Fibroblast of pulmonary artery (primary cell): ENCODE measurements around the gene COMT.

Source experiments
- DNase-seq: peaks from one replicate; pipeline ENCODE4 v3.0.0-alpha.2; 2010; ENCODE audit warnings: low read depth
- H3K4me3 ChIP-seq: replicated peaks from 2 replicates; pipeline ENCODE4 v1.5.1; 2011; ENCODE audit warnings: low read depth, mild to moderate bottlenecking, control low read depth, low read length, moderate library complexity
- TF ChIP-seq, protein P1 (sequence below): IDR thresholded peaks from 2 replicates; pipeline ENCODE4 v1.5.1; 2011; ENCODE audit warnings: mild to moderate bottlenecking, control low read depth, low read length, inconsistent platforms; ENCODE audit errors: missing control alignments

Gene COMT

DNA sequence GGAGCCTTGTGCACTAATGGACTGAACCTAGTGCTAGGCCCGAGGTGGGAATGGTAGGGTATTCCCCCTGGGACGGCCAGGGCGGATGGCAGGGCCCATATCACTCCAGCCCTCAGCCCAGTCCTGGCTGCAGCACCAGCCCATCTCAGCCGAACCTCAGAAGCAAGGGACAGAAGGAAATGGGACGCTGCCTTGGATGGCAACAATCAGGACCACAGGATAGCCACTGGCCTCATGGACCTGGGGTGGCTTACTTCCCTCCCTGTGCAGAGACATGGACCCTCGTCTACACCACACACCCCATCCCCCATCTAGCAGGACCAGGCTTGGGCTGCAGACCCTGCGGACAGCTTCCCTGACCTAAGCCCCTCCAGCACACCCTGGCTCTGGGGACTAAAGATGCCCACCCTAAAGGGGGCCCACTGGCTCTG is 50.9 kb downstream of the COMT start:
- TF ChIP-seq, protein P1, sequence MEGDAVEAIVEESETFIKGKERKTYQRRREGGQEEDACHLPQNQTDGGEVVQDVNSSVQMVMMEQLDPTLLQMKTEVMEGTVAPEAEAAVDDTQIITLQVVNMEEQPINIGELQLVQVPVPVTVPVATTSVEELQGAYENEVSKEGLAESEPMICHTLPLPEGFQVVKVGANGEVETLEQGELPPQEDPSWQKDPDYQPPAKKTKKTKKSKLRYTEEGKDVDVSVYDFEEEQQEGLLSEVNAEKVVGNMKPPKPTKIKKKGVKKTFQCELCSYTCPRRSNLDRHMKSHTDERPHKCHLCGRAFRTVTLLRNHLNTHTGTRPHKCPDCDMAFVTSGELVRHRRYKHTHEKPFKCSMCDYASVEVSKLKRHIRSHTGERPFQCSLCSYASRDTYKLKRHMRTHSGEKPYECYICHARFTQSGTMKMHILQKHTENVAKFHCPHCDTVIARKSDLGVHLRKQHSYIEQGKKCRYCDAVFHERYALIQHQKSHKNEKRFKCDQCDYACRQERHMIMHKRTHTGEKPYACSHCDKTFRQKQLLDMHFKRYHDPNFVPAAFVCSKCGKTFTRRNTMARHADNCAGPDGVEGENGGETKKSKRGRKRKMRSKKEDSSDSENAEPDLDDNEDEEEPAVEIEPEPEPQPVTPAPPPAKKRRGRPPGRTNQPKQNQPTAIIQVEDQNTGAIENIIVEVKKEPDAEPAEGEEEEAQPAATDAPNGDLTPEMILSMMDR, result no peak
- no peak overlapping the region for H3K4me3 ChIP-seq
- no peak for DNase-seq

DNA sequence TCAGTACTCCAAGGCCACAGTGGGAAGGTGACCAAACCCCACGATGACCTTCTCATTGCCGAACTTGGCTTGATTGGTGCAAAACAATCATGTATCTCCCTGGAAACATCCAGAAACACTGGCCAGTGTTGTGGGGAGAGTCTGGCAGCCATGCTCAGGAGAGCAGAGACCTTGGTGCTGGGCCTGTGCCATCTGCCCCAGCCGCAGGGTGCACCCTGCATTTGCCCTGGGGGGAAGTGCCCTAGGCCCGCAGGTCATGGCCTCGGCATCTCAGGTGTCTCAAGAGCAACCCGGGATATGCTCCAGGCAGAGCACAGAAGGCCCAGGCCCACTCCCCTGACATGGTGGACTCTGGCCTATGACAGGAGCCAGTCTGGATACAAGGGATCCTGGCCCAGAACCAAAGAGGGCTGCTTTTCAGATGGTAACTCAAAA is 51.4 kb downstream of the COMT start:
- no peak for DNase-seq
- TF ChIP-seq, protein P1, result no peak
- H3K4me3 ChIP-seq, result no peak overlapping the region

DNA sequence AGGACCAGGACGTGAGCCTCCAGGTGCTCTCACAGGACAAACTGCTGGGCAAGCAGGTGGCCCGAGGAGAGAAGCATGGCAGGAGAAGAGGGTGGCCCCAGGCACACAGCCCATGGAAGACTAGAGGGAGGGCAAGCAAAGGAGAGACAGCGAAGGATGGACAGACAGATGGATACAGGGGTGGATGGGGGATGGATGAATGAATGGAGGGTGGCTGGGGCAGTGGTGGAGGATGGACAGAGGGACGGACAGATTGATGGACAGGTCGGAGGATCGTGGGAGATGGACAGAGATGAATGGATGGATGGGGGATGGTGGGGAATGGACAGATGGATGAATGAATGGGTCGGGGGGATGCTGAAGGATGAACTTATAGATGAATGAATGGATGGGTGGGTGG is 52.4 kb downstream of the COMT start:
- no peak for DNase-seq
- H3K4me3 ChIP-seq, result no peak overlapping the region
- TF ChIP-seq, protein P1, result no peak

DNA sequence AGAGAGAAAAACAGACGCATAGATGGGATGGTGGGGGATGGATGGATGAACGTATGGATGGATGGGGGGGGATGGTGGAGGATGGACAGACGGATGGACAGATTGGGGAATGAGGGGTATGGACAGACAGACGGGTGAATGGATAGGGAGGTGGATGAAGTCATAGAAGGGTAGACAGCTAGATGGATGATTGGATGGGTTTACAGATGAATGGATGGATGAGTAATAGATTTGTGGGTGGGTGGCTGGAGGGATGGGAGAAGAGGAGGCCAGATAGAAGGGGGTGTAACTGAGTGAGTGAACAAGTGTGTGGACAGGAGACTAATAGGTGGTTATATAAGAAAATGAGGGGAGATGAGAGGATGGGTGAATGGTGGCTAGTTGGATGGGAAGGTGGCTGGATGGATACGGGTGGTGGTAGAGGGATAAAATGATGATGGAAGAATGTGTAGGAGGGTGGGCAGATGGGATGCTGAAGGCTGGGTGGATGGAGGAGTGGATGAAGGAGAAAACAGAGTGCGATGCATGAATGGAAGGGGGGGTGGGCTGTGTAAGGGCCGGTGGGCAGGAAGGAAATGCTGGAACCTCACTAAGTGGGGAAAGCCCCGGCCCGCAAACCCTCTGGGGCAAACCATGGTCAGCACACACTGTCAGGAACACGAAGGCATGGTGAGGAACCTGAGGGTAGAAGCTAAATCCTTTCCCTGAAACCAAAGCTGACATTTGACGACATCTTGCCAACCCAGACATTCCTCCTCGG is 53.5 kb downstream of the COMT start:
- H3K4me3 ChIP-seq, result no peak overlapping the region
- TF ChIP-seq, protein P1, result no peak
- DNase-seq, result no peak

DNA sequence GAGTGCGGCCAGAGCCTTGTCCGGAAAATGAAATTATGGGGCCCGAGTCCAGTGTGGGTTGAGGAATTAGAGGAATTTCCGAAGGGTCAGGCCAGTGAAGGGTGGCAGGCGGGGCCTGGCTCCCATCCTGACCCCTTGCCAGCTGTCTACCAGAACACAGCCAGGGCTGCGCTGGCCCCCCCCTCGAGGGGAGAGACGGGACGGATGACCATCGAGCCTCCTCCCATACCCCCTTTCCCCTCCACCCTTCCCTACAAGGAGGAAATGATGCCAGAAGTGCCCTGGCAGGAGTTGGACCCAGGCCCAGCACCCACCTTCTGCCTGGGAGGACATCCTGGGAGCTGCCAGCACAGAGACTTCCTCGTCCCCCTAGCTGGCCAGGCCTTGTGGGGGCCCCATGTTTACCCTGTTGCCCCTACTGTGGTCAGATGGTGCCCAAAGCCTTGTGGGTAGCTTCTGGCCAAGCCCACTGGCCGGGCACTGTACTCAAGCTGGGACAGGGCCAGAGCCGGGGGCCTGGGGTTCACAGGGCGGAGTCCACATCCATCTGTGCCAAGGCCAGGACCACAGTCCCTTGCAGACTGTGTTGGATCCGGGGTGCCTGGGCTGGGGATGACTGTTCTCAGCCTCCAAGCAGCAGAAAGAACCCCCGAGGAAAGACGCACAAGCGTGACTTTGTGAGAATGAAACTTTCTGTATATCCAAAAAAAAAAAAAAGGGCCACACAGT is 54.2 kb downstream of the COMT start:
- TF ChIP-seq, protein P1, result no peak
- no peak overlapping the region for H3K4me3 ChIP-seq
- peak; percentile 57 for DNase-seq

DNA sequence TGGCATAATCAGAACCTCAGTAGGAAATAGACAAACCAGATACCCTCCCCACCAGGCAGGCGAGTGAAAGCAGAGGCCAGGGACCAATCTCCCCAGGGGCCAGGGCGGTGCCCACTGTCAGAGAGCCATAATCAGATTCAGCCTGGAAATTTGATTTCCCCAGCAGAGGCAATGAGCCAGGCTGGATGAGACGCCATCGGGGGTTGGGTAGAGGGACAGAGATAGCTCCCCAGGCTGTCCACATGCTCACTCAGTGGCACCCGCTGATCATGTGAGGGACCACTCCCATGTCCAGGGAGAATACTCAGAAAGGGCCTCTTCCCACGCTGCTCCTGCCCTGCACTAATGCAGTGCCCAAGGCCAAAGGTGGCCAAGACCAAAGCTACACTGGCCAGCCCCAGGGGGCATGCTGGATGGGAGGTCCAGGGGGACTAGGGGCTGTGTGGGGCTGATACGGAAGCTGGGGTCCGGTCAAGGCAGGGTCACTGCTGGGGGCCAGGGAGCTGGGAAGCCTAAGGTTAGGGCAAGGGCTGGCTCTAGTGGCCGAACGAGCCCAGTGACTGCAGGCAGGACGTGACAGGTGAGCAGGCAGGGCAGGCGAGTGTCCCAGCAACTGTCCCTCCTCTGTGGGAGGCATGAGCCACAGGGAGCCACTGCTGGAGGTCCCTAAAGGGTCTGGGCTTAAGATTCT is 55.3 kb downstream of the COMT start:
- DNase-seq, result no peak
- TF ChIP-seq, protein P1, result no peak
- no peak overlapping the region for H3K4me3 ChIP-seq
